Upper lobe of left lung (tissue), 6 donors: Measurements from ENCODE around the gene POLA1. TPM values are rescaled to one million over a fixed set of nuclear protein-coding genes. Genes with fewer than 3 reads are reported as not detected.
A peak's percentile ranks its signal among the peaks of the same experiment; 100 is the strongest.

Experiments
- ATAC-seq, 2 donors: fragments of 200-7000 bp; cut with Tn5 transposase; one replicate each; pipeline ENCODE4 v1.9.1; 2022; ENCODE audit warnings: mild to moderate bottlenecking in 2 of 2, moderate library complexity in 2 of 2; ENCODE audit not compliant: low FRiP score in 2 of 2
- DNase-seq, 2 donors: peaks; one replicate each; pipeline ENCODE4 v3.0.0-alpha.2; 2019 to 2020
- H3K27ac ChIP-seq, 4 donors: fragments of 200-600 bp; sonication (generic); one replicate each; pipeline ENCODE4 v1.5.1; 2016 to 2019
- H3K27me3 ChIP-seq, 4 donors: fragments of 200-600 bp; sonication (generic); one replicate each; pipeline ENCODE4 v1.5.1; 2017 to 2019
- H3K36me3 ChIP-seq, 4 donors: fragments of 200-600 bp; sonication (generic); one replicate each; pipeline ENCODE4 v1.5.1; 2016 to 2019
- H3K4me1 ChIP-seq, 4 donors: fragments of 200-600 bp; sonication (generic); one replicate each; pipeline ENCODE4 v1.5.1; 2018 to 2019
- H3K4me3 ChIP-seq, 4 donors: fragments of 200-600 bp; sonication (generic); one replicate each; pipeline ENCODE4 v1.5.1; 2017 to 2019; ENCODE audit warnings: mild to moderate bottlenecking in 2 of 4, moderate library complexity in 1 of 4
- H3K9me3 ChIP-seq, 4 donors: fragments of 200-600 bp; sonication (generic); one replicate each; pipeline ENCODE4 v1.5.1; 2018 to 2019
- CTCF ChIP-seq, 6 experiments: fragments of 450-650 bp in 4 of 6; fragments of 200-600 bp in 2 of 6; sonication (generic) in 2 of 6; IDR thresholded peaks; one replicate each; pipeline ENCODE4 v1.5.1; 2016 to 2019; ENCODE audit warnings: antibody characterized with exemption in 6 of 6
- EP300 ChIP-seq, 4 donors: sonication (generic); formaldehyde crosslinking; IDR thresholded peaks; one replicate each; pipeline ENCODE4 v1.5.1; 2017; ENCODE audit warnings: antibody characterized with exemption in 4 of 4, control low read depth in 2 of 4
- POLR2A ChIP-seq, 4 donors: fragments of 450-650 bp; IDR thresholded peaks; one replicate each; pipeline ENCODE4 v1.5.1; 2016 to 2017; ENCODE audit warnings: antibody characterized with exemption in 4 of 4, mild to moderate bottlenecking in 2 of 4
- POLR2AphosphoS5 ChIP-seq, 2 donors: sonication (generic); formaldehyde crosslinking; IDR thresholded peaks; one replicate each; pipeline ENCODE4 v1.5.1; 2017; ENCODE audit warnings: antibody characterized with exemption in 2 of 2
- WGBS, 2 donors: methylation state at CpG; one replicate each; pipeline ENCODE4 v1.1.5; 2017 to 2018; 5-methylcytosine and 5-hydroxymethylcytosine counted together
- total RNA-seq, 6 donors: library from RNA; depleted of rRNA in 4 of 6; stranded (reverse); fragments of >200 nt in 4 of 6; gene quantifications; one replicate each; pipeline versions ENCODE4 v1.1.0 to v1.2.1, GENCODE V29; 2016 to 2021
- donor health status: DM: no; HTN: no; CAD: no; lungs with moderate emphysema.
- donor health status: DM: no; HTN: yes; CAD: no; lungs with severe emphysema.

Gene POLA1
- total RNA-seq, 6 donors from 2014 or later = 6.3 to 15.7 (median 8.9) TPM

GRCh38 chrX:24828147-24828546 is 134.4 kb downstream of the POLA1 start:
- Histone ChIP-seq H3K27ac (no peak overlapping the region), H3K9me3 (no peaks in the 10 kb centered on the region), H3K4me1 (no peaks in the 10 kb centered on the region), H3K4me3 (no peak overlapping the region), H3K36me3 (peaks cover 0 to 6% (median 2%) of the 10 kb centered on the region in 4 donors), H3K27me3 (no peaks in the 10 kb centered on the region)
- DNase-seq (no peak), ATAC-seq (no peak)
- 82 to 84% methylated on average over 2 of the region's 2 CpGs for WGBS, 2 donors
- TF ChIP-seq EP300 (IDR thresholded peaks at IDR 0.05) (no peak), POLR2A (IDR thresholded peaks at IDR 0.05) (no peak)

DNA sequence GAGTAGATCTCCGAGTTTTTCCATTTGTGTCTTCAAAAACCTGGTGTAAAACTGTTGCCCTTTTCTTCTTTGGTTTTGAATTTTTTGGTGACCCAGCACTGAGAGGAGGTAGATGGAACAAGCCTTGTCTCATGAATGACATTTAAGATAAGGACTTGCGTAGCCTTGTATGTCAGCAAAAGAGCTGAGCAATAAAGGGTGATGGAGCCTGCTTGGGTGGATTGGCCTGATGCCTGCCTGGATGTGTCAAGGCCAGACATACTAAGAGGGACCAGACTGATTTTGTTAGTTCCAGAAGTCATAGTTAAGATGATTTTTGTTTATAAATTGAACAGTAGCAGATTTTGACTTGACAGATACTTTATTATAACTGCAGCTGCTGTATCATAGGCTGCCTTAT is 134.9 kb downstream of the POLA1 start:
- 87 to 100% methylated on average over 2 of the region's 2 CpGs for WGBS, 2 donors
- H3K4me3 ChIP-seq = no peak overlapping the region
- peaks cover 0 to 6% (median 2%) of the 10 kb centered on the region in 4 donors for H3K36me3 ChIP-seq
- H3K27me3 ChIP-seq = no peaks in the 10 kb centered on the region
- H3K27ac ChIP-seq = no peak overlapping the region
- no peak for TF ChIP-seq EP300 (IDR thresholded peaks at IDR 0.05)
- TF ChIP-seq CTCF (IDR thresholded peaks at IDR 0.05) = no peak
- TF ChIP-seq POLR2AphosphoS5 (IDR thresholded peaks at IDR 0.05) = no peak
- no peak for TF ChIP-seq POLR2A (IDR thresholded peaks at IDR 0.05)
- H3K4me1 ChIP-seq = no peaks in the 10 kb centered on the region
- H3K9me3 ChIP-seq = no peaks in the 10 kb centered on the region
- ATAC-seq = no peak
- no peak for DNase-seq

- TF ChIP-seq CTCF (IDR thresholded peaks at IDR 0.05) (no peak), POLR2A (IDR thresholded peaks at IDR 0.05) (no peak), EP300 (IDR thresholded peaks at IDR 0.05) (no peak), POLR2AphosphoS5 (IDR thresholded peaks at IDR 0.05) (no peak)
- WGBS, 2 donors = 78 to 97% methylated on average over 5 of the region's 5 CpGs
- no peaks in the 10 kb centered on the region for H3K4me1 ChIP-seq
- DNase-seq = no peak
- no peak for ATAC-seq
- no peak overlapping the region for H3K4me3 ChIP-seq
- no peaks in the 10 kb centered on the region for H3K36me3 ChIP-seq
- H3K27ac ChIP-seq = no peak overlapping the region
- no peaks in the 10 kb centered on the region for H3K9me3 ChIP-seq
- no peaks in the 10 kb centered on the region for H3K27me3 ChIP-seq
Observed at GRCh38 chrX:24833695-24834094, 140.0 kb downstream of the POLA1 start.

DNA sequence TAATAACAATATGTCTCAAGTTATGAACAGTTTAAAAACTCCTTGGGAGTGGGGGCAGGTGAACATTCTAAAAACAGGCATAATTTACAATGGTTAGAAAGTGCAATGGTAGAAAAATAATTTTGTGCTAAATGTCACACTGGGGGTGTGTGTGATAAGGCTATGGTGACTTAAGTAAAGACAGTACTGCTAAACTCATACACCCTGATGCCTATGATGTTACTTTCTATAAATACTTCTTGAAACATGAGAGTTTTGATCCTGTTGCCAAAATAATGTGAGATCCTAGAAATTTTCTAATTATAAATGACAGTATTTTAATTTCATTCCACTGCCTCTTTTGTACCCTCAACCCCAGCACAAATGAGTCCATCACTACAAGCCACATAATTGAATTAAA is 144.2 kb downstream of the POLA1 start:
- TF ChIP-seq EP300 (IDR thresholded peaks at IDR 0.05) = no peak
- no peak for TF ChIP-seq POLR2AphosphoS5 (IDR thresholded peaks at IDR 0.05)
- TF ChIP-seq CTCF (IDR thresholded peaks at IDR 0.05) = no peak
- no peak overlapping the region for H3K27ac ChIP-seq

GRCh38 chrX:24838629-24839028 is 144.9 kb downstream of the POLA1 start:
- 33 to 61% methylated on average over 3 of the region's 3 CpGs for WGBS, 2 donors
- ATAC-seq (no peak), DNase-seq (no peak)
- Histone ChIP-seq H3K4me3 (no peak overlapping the region), H3K9me3 (no peaks in the 10 kb centered on the region), H3K27me3 (no peaks in the 10 kb centered on the region), H3K36me3 (no peaks in the 10 kb centered on the region), H3K4me1 (no peaks in the 10 kb centered on the region), H3K27ac (no peak overlapping the region)
- TF ChIP-seq POLR2A (IDR thresholded peaks at IDR 0.05) = no peak
- TF ChIP-seq EP300 (IDR thresholded peaks at IDR 0.05) = no peak
- TF ChIP-seq CTCF (IDR thresholded peaks at IDR 0.05) = peak in 4 of 6 experiments; percentile 32 to 58 (median 41)
- TF ChIP-seq POLR2AphosphoS5 (IDR thresholded peaks at IDR 0.05) = no peak

More for the DNA sequence above, 144.2 kb downstream of the POLA1 start:
- DNase-seq (no peak), ATAC-seq (no peak)
- Histone ChIP-seq H3K27me3 (no peaks in the 10 kb centered on the region), H3K9me3 (no peaks in the 10 kb centered on the region), H3K4me3 (no peak overlapping the region), H3K4me1 (no peaks in the 10 kb centered on the region), H3K36me3 (no peaks in the 10 kb centered on the region)
